PC-3 (cell line): ENCODE results near the gene ABHD2.

Source experiments
- EZH2 ChIP-seq: fragments of 300-600 bp; sonication (generic); IDR thresholded peaks from one replicate; pipeline ENCODE4 v1.6.1; 2017; ENCODE audit warnings: antibody characterized with exemption, mild to moderate bottlenecking, low read length; ENCODE audit not compliant: unreplicated experiment
- EZH2phosphoT487 ChIP-seq: fragments of 300-600 bp; sonication (generic); IDR thresholded peaks from 2 replicates; pipeline ENCODE4 v1.6.1; 2018; ENCODE audit warnings: mild to moderate bottlenecking, antibody characterized with exemption, low read length, borderline replicate concordance
- TF ChIP-seq, protein P1 (sequence below): fragments of 300-600 bp; sonication (generic); conservative IDR thresholded peaks from 2 replicates; pipeline ENCODE4 v1.5.1; 2017; ENCODE audit warnings: antibody characterized with exemption, low read depth, mild to moderate bottlenecking, low read length

GRCh38 chr15:89117790-89118189 is 29.5 kb downstream of the ABHD2 start:
- TF ChIP-seq EZH2 (no peak), EZH2phosphoT487 (no peak)
- TF ChIP-seq, protein P1, sequence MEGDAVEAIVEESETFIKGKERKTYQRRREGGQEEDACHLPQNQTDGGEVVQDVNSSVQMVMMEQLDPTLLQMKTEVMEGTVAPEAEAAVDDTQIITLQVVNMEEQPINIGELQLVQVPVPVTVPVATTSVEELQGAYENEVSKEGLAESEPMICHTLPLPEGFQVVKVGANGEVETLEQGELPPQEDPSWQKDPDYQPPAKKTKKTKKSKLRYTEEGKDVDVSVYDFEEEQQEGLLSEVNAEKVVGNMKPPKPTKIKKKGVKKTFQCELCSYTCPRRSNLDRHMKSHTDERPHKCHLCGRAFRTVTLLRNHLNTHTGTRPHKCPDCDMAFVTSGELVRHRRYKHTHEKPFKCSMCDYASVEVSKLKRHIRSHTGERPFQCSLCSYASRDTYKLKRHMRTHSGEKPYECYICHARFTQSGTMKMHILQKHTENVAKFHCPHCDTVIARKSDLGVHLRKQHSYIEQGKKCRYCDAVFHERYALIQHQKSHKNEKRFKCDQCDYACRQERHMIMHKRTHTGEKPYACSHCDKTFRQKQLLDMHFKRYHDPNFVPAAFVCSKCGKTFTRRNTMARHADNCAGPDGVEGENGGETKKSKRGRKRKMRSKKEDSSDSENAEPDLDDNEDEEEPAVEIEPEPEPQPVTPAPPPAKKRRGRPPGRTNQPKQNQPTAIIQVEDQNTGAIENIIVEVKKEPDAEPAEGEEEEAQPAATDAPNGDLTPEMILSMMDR, result no peak
